Tibial nerve (tissue), 4 donors: Measurements from ENCODE around the gene CFAP299.

Experiments
- CTCF ChIP-seq, 5 experiments: fragments of 200-600 bp in 3 of 5; fragments of 450-650 bp in 2 of 5; sonication (generic) in 3 of 5; IDR thresholded peaks; one replicate each; pipeline ENCODE4 v1.5.1; 2016 to 2019; ENCODE audit warnings: antibody characterized with exemption in 5 of 5, mild to moderate bottlenecking in 3 of 5, moderate library complexity in 2 of 5
- EP300 ChIP-seq, 2 donors: sonication (generic); formaldehyde crosslinking; IDR thresholded peaks; one replicate each; pipeline ENCODE4 v1.6.1; 2017; ENCODE audit warnings: antibody characterized with exemption in 2 of 2, mild to moderate bottlenecking in 1 of 2

- TF ChIP-seq CTCF (IDR thresholded peaks at IDR 0.05), result no peak
- TF ChIP-seq EP300 (IDR thresholded peaks at IDR 0.05), result no peak
Measured at GRCh38 chr4:80812145-80812544, 476.6 kb downstream of the CFAP299 start.
